Stimulated activated naive CD4-positive, alpha-beta T cell (primary cell): ENCODE data around the gene DPP3.
A peak's percentile ranks its signal among the peaks of the same experiment; 100 is the strongest.

Experiments used
- DNase-seq, 6 experiments: peaks; one replicate each; lab custom pipeline; 2025; lab: John Stamatoyannopoulos, UW

Gene DPP3

GRCh38 chr11:66484806-66485380, 4.7 kb downstream of the DPP3 start:
- no peak for DNase-seq

DNA sequence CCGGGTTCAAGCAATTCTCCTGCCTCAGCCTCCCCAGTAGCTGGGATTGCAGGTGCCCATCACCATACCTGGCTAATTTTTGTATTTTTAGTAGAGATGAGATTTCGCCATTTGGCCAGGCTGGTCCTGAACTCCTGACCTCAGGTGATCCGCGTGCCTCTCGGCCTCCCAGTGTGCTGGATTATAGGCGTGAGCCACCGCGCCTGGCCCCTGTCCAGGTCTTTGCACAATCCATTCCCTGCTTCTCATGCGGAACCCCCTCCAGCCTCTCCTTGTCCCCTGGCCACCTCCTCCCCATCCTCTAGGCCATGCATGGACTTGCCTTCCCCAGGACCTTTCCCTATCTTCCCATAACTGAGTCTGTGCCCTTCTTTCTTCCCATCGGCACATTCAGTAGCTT, 8.7 kb downstream of the DPP3 start:
- no peak for DNase-seq

GRCh38 chr11:66489636-66490035, 9.4 kb downstream of the DPP3 start:
- DNase-seq = no peak

GRCh38 chr11:66491315-66491935, 11.2 kb downstream of the DPP3 start:
- DNase-seq = no peak

GRCh38 chr11:66492161-66492865, 12.1 kb downstream of the DPP3 start:
- DNase-seq = no peak

GRCh38 chr11:66493130-66493529, 12.9 kb downstream of the DPP3 start:
- DNase-seq = no peak

GRCh38 chr11:66494458-66494857, 14.2 kb downstream of the DPP3 start:
- no peak for DNase-seq

DNA sequence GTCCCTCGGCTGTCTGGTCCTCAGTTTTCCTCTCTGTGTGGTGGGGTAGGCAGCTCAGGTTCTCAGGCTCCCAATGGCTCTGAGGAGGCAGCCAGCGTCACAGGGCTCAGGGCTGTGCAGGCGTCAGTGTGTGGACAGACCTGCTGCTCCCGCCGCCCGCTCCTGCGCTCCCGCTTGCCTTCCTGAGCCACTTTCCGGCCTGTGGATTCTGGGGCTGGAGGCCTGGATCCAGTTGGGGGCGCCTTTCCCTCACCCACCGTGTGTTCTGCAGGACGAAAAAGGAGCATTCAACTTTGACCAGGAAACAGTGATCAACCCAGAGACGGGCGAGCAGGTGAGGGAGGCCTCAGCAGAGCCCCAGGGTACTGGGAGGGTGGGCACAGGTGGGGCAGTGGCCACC, 14.7 kb downstream of the DPP3 start:
- no peak for DNase-seq

GRCh38 chr11:66495401-66495854, 15.2 kb downstream of the DPP3 start:
- DNase-seq = peak in 1 of 6 experiments; percentile 7

DNA sequence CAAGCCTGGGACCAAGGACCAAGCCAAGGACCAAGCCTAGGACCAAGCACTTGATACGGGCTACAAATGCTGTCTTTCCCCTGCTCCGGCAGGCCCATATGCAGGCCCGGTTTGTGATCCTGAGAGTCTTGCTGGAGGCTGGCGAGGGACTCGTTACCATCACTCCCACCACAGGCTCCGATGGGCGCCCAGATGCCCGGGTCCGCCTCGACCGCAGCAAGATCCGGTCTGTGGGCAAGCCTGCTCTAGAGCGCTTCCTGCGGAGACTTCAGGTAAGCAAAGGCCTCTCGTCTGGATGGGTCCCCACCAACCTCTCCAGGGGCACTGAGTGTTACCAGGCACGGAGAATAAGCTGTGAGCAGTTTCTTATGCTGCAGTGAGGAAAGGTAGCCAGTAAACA, 17.0 kb downstream of the DPP3 start:
- no peak for DNase-seq

GRCh38 chr11:66498506-66498905, 18.3 kb downstream of the DPP3 start:
- DNase-seq = no peak

DNA sequence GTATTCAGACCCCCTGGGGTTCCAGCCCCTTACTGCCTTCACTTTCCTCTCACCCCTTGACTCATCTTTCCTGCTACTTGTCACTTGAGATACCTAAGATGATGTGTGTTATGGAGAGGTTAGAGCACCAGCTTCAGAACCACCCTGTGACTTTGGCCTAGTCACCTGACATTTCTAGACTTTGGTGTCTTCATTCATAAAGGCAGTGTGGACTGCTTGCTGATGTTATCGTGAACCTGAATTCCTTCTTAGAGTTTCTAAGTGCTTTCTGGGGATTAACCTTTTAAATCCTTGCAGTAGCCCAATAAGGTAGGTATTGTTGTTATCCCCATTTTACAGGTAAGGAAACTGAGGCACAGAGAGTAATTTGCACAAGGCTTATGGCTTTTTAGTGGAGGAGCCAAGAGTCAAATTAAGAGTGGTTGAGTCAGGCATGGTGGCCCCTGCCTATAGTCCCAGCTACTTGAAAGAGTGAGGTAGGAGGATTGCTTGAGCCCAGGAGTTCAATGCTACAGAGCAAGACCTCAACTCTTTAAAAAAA, 25.1 kb downstream of the DPP3 start:
- DNase-seq = no peak

DNA sequence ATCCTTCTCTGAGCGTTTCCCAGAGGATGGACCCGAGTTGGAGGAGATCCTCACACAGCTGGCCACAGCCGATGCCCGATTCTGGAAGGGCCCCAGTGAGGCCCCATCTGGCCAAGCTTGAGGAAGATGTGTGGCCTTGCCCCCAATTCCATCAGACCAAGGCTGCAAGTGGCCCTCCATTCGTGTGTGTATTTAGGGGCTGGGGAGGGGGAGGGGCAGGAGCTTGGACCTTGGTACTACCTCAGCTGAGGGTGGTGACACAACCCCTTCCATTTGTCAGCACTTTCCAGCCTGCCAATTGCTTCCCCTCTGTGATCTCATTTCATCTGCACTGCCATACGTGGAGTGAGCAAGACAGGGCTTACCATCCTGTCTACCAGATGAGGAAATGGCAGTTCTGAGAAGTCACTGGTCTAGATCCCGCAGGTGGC, 28.9 kb downstream of the DPP3 start:
- DNase-seq = no peak

- peak; percentile 62 to 79 (median 74) for DNase-seq
Observed at GRCh38 chr11:66510271-66510989, 30.2 kb downstream of the DPP3 start, which contains the start of gene BBS1. BBS1 (plus strand) TSS chr11:66510635; CDS start chr11:66510660, 25 bp downstream.

DNA sequence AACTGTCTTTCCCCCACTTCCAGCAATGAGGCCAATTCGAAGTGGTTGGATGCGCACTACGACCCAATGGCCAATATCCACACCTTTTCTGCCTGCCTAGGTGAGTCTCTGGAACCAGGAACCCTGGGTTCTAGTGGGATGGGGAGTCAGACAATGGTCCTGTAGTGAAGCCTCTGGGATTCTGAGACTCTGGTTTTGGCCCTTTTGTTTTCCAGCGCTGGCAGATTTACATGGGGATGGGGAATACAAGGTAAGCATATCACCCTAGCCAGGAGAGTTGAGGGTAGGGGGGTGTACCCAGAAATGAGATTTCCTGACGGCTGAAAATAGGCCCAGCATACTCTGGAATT, 30.7 kb downstream of the DPP3 start:
- no peak for DNase-seq

DNA sequence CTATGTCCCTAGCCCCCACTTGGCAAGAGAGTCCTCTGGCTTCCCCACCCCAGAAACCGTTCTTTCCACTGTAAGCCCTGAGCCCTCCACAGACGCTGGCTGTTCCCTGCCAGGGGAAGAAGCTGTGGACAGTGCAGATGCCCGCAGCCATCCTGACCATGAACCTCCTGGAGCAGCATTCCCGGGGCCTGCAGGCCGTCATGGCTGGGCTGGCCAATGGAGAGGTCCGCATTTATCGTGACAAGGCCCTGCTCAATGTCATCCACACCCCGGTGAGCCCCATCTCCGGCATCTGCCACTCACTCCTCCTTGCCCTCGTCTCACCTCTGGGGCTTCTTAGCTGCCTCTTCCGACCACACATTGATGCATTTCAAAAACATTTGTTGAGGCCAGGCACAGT, 43.4 kb downstream of the DPP3 start:
- no peak for DNase-seq

- DNase-seq = no peak
Observed at GRCh38 chr11:66524304-66525040, 44.2 kb downstream of the DPP3 start.

GRCh38 chr11:66529069-66529468, 48.8 kb downstream of the DPP3 start:
- DNase-seq = no peak

DNA sequence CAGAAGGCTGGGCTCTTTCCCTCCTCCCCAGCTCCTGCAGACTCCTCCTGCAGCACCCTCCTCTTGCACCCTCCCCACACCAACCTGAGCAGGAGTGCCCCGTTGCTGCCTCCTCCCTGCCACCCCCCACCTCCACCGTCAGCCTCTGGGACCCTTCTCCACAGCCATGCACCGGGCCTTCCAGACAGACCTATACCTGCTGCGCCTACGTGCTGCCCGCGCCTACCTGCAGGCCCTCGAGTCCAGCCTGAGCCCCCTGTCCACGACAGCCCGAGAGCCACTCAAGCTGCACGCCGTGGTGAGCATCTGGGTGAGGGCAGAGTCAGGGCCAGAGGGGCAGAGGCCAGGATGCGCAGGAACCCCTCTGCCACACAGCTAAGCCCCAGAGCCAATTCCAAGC, 49.4 kb downstream of the DPP3 start:
- no peak for DNase-seq

- no peak for DNase-seq
Observed at GRCh38 chr11:66530927-66531709, 50.9 kb downstream of the DPP3 start.

DNA sequence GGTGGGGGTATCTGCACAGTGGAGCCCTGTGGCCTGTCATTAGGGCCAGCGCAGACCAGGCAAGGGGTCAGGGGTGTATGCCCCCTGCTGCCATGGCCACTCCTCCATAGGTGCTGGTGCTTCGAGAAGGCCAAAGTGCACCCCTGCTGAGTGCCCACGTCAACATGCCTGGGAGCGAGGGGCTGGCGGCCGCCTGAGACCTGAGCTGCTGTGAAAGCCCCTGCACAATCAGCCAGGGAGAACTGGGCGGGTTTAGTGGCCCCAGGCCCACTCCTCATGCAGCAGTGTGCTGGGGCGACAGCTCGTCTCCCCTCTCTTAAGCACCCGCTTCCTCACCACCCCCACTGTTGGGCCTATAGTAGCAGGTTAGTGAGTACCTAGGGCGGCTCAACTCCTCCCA, 51.6 kb downstream of the DPP3 start:
- no peak for DNase-seq
